Fibroblast of pulmonary artery (primary cell): Measurements from ENCODE around the gene HSD17B12.

Source experiments
- DNase-seq: peaks from one replicate; pipeline ENCODE4 v3.0.0-alpha.2; 2010; ENCODE audit warnings: low read depth
- H3K4me3 ChIP-seq: replicated peaks from 2 replicates; pipeline ENCODE4 v1.5.1; 2011; ENCODE audit warnings: low read depth, mild to moderate bottlenecking, control low read depth, low read length, moderate library complexity
- TF ChIP-seq, protein P1 (sequence below): IDR thresholded peaks from 2 replicates; pipeline ENCODE4 v1.5.1; 2011; ENCODE audit warnings: mild to moderate bottlenecking, control low read depth, low read length, inconsistent platforms; ENCODE audit errors: missing control alignments

Gene HSD17B12

GRCh38 chr11:43680521-43681400 lies at the start of gene HSD17B12:
HSD17B12 (plus strand) TSS chr11:43680738; CDS start chr11:43680828, 90 bp downstream.
- DNase-seq: peak; percentile 99
- peak within 1 kb of the TSS; percentile 72 for H3K4me3 ChIP-seq
- TF ChIP-seq, protein P1, sequence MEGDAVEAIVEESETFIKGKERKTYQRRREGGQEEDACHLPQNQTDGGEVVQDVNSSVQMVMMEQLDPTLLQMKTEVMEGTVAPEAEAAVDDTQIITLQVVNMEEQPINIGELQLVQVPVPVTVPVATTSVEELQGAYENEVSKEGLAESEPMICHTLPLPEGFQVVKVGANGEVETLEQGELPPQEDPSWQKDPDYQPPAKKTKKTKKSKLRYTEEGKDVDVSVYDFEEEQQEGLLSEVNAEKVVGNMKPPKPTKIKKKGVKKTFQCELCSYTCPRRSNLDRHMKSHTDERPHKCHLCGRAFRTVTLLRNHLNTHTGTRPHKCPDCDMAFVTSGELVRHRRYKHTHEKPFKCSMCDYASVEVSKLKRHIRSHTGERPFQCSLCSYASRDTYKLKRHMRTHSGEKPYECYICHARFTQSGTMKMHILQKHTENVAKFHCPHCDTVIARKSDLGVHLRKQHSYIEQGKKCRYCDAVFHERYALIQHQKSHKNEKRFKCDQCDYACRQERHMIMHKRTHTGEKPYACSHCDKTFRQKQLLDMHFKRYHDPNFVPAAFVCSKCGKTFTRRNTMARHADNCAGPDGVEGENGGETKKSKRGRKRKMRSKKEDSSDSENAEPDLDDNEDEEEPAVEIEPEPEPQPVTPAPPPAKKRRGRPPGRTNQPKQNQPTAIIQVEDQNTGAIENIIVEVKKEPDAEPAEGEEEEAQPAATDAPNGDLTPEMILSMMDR: no peak

GRCh38 chr11:43631732-43632131 lies 48.8 kb upstream of the HSD17B12 start:
- DNase-seq: no peak
- no peak overlapping the region for H3K4me3 ChIP-seq
- TF ChIP-seq, protein P1: no peak

DNA sequence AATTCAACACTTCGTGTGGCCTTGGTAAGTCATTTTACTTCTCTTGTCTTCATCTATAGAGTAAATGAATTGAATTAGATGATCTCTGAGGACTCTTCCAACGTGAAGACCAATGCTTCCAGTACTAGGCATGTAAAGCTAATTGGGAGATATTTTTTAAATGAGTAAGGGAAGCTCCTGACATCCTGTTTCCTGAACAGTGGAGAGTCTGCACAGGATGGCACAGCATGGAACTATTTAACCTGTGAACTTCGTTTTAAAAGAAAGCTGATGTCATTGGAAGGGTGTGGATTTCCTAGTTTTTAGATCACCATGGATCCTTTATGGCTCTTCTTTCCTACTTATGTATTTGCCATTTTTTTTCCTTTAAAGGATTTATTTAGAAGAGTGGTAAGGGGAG lies 48.4 kb upstream of the HSD17B12 start:
- TF ChIP-seq, protein P1: no peak
- no peak overlapping the region for H3K4me3 ChIP-seq
- DNase-seq: peak; percentile 9

GRCh38 chr11:43638717-43639116 lies 41.8 kb upstream of the HSD17B12 start:
- DNase-seq: no peak
- TF ChIP-seq, protein P1: no peak
- no peak overlapping the region for H3K4me3 ChIP-seq

DNA sequence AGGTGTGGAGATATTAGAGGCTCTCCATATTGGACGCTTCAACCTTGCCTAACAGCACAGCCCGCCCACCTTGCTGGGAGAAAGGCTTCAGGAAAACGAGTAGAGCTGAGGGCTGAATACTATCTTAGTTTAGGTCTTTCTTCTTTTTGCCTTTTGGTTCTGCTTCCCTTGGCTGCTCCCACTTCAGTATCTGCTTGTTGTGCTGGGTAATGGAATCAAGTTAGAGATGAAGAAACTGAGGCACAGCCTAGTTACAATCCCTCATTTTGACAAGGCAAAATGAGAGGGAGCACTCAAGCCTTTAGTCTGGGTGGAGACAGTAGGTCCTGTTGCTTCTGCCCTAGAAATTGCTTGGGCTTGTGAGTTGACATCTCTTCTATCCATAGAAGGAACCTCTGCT lies 41.3 kb upstream of the HSD17B12 start:
- TF ChIP-seq, protein P1: no peak
- H3K4me3 ChIP-seq: no peak overlapping the region
- no peak for DNase-seq

- H3K4me3 ChIP-seq: no peak overlapping the region
- no peak for DNase-seq
- TF ChIP-seq, protein P1: no peak
Measured at GRCh38 chr11:43639920-43640319, 40.6 kb upstream of the HSD17B12 start.
